Ureter (tissue), 1 donor: Measurements from ENCODE around the gene PLEKHM2. TPM values are rescaled to one million over a fixed set of nuclear protein-coding genes. Genes with fewer than 3 reads are reported as not detected.

Experiments used
- DNase-seq: peaks from one replicate; pipeline ENCODE4 v3.0.0-alpha.2; 2020; ENCODE audit warnings: low spot score
- total RNA-seq: library from RNA; stranded (reverse); gene quantifications from one replicate; pipeline ENCODE4 v1.2.4, GENCODE V29; 2023
- donor health status: DM: yes; HTN: yes; CAD: no.

PLEKHM2 gene
- total RNA-seq, 1 donor from 2014 or later, result 40.6 TPM

- no peak for DNase-seq
Observed at GRCh38 chr1:15726508-15726907, 42.4 kb downstream of the PLEKHM2 start.

GRCh38 chr1:15727021-15727420 lies 42.9 kb downstream of the PLEKHM2 start:
- no peak for DNase-seq

- no peak for DNase-seq
Observed at GRCh38 chr1:15727424-15727823, 43.3 kb downstream of the PLEKHM2 start.

GRCh38 chr1:15727866-15728534 lies 43.9 kb downstream of the PLEKHM2 start:
- no peak for DNase-seq

GRCh38 chr1:15728937-15729657 lies 45.0 kb downstream of the PLEKHM2 start:
- DNase-seq, result no peak

- DNase-seq, result no peak
Observed at GRCh38 chr1:15730423-15730822, 46.3 kb downstream of the PLEKHM2 start.

- no peak for DNase-seq
Observed at GRCh38 chr1:15730936-15731335, 46.8 kb downstream of the PLEKHM2 start.

- DNase-seq, result no peak
Observed at GRCh38 chr1:15731735-15732685, 47.9 kb downstream of the PLEKHM2 start.

GRCh38 chr1:15732686-15733081 lies 48.6 kb downstream of the PLEKHM2 start:
- no peak for DNase-seq

- no peak for DNase-seq
Observed at GRCh38 chr1:15733218-15733725, 49.2 kb downstream of the PLEKHM2 start.

- DNase-seq, result no peak
Observed at GRCh38 chr1:15733726-15734226, 49.7 kb downstream of the PLEKHM2 start.

GRCh38 chr1:15734296-15734695 lies 50.2 kb downstream of the PLEKHM2 start:
- DNase-seq, result no peak

GRCh38 chr1:15734901-15735300 lies 50.8 kb downstream of the PLEKHM2 start:
- DNase-seq, result no peak

GRCh38 chr1:15735304-15736037 lies 51.4 kb downstream of the PLEKHM2 start:
- DNase-seq, result no peak

GRCh38 chr1:15736038-15736891 lies 52.1 kb downstream of the PLEKHM2 start, which contains the start of gene SLC25A34:
Gene SLC25A34, plus strand, starts transcription at chr1:15736258. Its CDS starts 228 bp downstream, at chr1:15736486.
- no peak for DNase-seq

- no peak for DNase-seq
Observed at GRCh38 chr1:15736892-15737261, 52.8 kb downstream of the PLEKHM2 start.

GRCh38 chr1:15737324-15738319 lies 53.5 kb downstream of the PLEKHM2 start:
- DNase-seq, result no peak

GRCh38 chr1:15738416-15739113 lies 54.4 kb downstream of the PLEKHM2 start:
- DNase-seq, result no peak
